ENCODE measurements around the gene EIF4A3. TPM values are rescaled to one million over a fixed set of nuclear protein-coding genes. Genes with fewer than 3 reads are reported as not detected.

Gene EIF4A3
- total RNA-seq, 1 donor from 2014 or later = 77.2 TPM

DNA sequence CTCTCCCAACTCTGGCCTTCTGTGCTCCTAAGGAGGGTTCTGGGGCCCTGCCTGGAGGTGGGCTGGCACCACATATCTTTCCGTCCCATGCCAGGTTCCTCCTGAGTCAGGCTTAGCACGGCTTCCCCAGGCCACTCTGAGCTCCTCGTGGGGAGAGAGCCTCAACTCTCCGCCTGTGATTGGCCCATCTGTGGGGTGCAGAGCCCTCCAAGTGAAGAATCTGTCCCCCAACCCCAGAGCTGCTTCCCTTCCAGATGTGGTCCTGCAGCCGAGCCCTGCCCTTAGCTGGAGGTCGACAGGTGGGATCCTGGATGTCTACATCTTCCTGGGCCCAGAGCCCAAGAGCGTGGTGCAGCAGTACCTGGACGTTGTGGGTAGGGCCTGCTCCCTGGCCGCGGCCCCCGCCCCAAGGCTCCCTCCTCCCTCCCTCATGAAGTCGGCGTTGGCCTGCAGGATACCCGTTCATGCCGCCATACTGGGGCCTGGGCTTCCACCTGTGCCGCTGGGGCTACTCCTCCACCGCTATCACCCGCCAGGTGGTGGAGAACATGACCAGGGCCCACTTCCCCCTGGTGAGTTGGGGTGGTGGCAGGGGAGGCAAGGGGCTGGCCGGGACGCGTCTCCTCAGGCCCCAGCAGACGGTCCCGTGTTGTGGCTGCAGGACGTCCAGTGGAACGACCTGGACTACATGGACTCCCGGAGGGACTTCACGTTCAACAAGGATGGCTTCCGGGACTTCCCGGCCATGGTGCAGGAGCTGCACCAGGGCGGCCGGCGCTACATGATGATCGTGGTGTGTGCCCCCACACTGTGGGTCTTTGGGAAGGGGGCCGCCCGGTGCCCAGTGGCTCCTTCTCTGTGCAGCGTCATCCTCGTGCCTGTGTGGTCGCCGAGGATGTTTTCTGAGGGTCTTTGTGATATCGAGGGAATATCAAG, 38.6 kb downstream of the EIF4A3 start:
- Mint-ChIP-seq H3K9me3 (no peaks in the 10 kb centered on the region), H3K27me3 (ENCODE audit: low read depth) (no peaks in the 10 kb centered on the region), H3K4me1 (peaks cover 15% of the 10 kb centered on the region), H3K36me3 (no peaks in the 10 kb centered on the region), H3K4me3 (no peak overlapping the region), H3K27ac (no peak overlapping the region)
- DNase-seq (ENCODE audit: low spot score in 2 of 2, unreplicated experiment in 2 of 2) = peak in 1 of 2 experiments; percentile 32
- no peak for TF ChIP-seq CTCF (IDR thresholded peaks at IDR 0.05; ENCODE audit: unreplicated experiment)

DNA sequence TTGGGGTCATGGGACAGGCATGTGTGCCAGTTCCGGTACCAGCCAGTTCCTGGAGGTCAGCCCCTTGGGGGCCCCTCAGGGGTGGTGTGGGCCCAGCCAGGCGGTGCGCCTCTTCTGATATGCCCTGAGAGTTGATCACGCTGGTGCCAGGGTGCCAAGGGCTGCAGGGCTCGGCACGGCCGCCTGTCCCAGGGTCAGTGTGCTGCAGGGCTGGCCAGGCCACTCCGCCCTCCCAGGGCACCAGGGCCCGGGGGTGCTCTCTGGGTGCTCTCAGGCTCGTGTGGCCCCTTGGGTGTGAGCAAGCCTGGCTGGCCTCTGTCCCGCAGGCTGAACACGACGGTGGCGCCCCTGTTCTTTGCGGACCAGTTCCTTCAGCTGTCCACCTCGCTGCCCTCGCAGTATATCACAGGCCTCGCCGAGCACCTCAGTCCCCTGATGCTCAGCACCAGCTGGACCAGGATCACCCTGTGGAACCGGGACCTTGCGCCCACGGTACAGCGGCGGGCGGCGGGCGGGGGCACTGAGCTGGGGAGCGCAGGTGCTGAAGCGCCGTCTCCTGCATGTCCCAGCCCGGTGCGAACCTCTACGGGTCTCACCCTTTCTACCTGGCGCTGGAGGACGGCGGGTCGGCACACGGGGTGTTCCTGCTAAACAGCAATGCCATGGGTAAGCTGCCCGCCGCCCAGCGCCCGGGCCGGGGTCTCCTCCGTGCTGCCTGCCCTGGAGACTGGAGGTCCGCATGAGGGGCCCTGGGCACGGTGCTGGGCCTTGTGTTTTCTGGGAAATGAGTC, 39.5 kb downstream of the EIF4A3 start:
- Mint-ChIP-seq H3K27me3 (ENCODE audit: low read depth) (no peaks in the 10 kb centered on the region), H3K27ac (no peak overlapping the region), H3K36me3 (no peaks in the 10 kb centered on the region), H3K4me1 (peaks cover 21% of the 10 kb centered on the region), H3K4me3 (no peak overlapping the region), H3K9me3 (no peaks in the 10 kb centered on the region)
- no peak for TF ChIP-seq CTCF (IDR thresholded peaks at IDR 0.05; ENCODE audit: unreplicated experiment)
- DNase-seq (ENCODE audit: low spot score in 2 of 2, unreplicated experiment in 2 of 2) = peak in 1 of 2 experiments; percentile 31

DNA sequence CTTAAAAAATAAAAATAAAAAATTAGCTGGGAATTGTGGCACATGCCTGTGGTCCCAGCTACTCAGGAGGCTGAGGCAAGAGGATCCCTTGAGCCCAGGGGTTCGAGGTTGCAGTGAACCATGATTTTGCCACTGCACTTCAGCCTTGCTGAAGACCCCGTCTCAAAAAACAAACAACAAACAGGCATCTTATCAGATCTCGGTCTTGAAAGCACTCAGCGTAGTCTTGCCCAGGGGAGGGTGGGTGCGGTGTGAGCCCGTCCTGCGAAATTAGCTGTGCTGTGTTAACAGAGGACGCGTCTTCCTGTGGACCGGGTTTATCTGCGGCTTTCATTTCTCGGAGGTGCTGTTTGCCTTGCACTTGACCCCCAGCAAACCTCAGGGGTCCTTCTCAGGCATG, 40.2 kb downstream of the EIF4A3 start:
- H3K27me3 Mint-ChIP-seq (ENCODE audit: low read depth) = no peaks in the 10 kb centered on the region
- H3K4me3 Mint-ChIP-seq = no peak overlapping the region
- no peak for DNase-seq (ENCODE audit: low spot score in 2 of 2, unreplicated experiment in 2 of 2)
- no peaks in the 10 kb centered on the region for H3K9me3 Mint-ChIP-seq
- peaks cover 27% of the 10 kb centered on the region for H3K4me1 Mint-ChIP-seq
- H3K36me3 Mint-ChIP-seq = no peaks in the 10 kb centered on the region
- TF ChIP-seq CTCF (IDR thresholded peaks at IDR 0.05; ENCODE audit: unreplicated experiment) = no peak
- H3K27ac Mint-ChIP-seq = no peak overlapping the region

DNA sequence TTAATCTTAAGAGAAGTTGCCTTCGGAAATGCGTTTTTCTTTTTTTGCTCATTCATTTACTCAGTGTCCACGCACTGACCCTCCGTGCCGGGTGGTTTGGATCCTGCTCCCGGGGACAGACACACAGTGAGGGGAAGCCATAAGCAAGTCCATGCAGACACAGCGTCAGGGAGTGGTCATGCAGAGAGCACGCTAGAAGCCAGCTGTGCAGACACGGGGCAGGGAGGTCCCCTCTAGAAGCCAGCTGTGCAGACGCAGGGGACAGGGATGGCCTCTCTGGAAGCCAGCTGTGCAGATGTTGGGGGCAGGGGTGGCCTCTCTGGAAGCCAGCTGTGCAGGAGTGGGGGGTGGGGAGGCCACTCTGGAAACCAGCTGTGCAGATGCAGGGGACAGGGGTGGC, 40.8 kb downstream of the EIF4A3 start:
- no peak overlapping the region for H3K27ac Mint-ChIP-seq
- H3K36me3 Mint-ChIP-seq = no peaks in the 10 kb centered on the region
- H3K4me3 Mint-ChIP-seq = no peak overlapping the region
- no peaks in the 10 kb centered on the region for H3K9me3 Mint-ChIP-seq
- H3K27me3 Mint-ChIP-seq (ENCODE audit: low read depth) = no peaks in the 10 kb centered on the region
- H3K4me1 Mint-ChIP-seq = peaks cover 24% of the 10 kb centered on the region
- DNase-seq (ENCODE audit: low spot score in 2 of 2, unreplicated experiment in 2 of 2) = peak in 1 of 2 experiments; percentile 18
- TF ChIP-seq CTCF (IDR thresholded peaks at IDR 0.05; ENCODE audit: unreplicated experiment) = no peak

- Mint-ChIP-seq H3K9me3 (no peaks in the 10 kb centered on the region), H3K27ac (peak overlapping the region; percentile 24), H3K36me3 (no peaks in the 10 kb centered on the region), H3K4me1 (peaks cover 25% of the 10 kb centered on the region), H3K4me3 (no peak overlapping the region), H3K27me3 (ENCODE audit: low read depth) (no peaks in the 10 kb centered on the region)
- no peak for DNase-seq (ENCODE audit: low spot score in 2 of 2, unreplicated experiment in 2 of 2)
- TF ChIP-seq CTCF (IDR thresholded peaks at IDR 0.05; ENCODE audit: unreplicated experiment) = no peak
Observed at GRCh38 chr17:80105762-80106161, 41.2 kb downstream of the EIF4A3 start.

All from mesothelial cell of epicardium (in vitro differentiated cells).